HG03196 (cell line): ENCODE measurements around the gene H6PD.

Experiments
- ATAC-seq: cut with Tn5 transposase; IDR thresholded peaks from one replicate; pipeline ENCODE4 v1.9.1; 2021; ENCODE audit not compliant: unreplicated experiment

Gene H6PD

GRCh38 chr1:9207086-9207485 lies 27.5 kb upstream of the H6PD start:
- ATAC-seq = no peak

GRCh38 chr1:9207715-9208114 lies 26.9 kb upstream of the H6PD start:
- ATAC-seq = no peak

DNA sequence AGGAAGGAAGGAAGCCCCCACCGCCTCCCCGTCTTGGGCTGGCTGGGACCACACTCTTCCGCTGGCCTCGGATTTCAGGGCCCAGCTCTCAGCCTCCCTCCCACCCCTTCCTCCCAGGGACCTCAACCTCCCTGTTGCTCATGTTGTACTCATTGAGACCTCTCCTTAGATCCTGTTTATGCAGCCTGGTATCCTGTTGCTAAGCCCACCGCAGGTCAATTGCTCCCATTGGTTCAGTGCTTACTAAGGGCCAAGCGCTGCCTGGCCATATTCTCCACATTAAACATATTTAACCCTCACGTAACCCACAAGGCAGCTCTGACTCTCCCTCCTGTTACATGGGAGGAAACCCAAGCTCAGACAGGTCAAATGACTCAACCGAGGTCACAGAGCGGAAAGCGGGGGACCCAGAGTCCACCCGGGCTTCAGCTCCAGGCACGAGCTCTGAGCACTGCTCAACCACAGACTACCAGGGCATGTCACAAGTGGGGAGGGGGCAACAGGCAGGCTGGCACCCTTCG lies 23.2 kb upstream of the H6PD start:
- ATAC-seq = no peak

- ATAC-seq = no peak
Measured at GRCh38 chr1:9212735-9213134, 21.8 kb upstream of the H6PD start.

DNA sequence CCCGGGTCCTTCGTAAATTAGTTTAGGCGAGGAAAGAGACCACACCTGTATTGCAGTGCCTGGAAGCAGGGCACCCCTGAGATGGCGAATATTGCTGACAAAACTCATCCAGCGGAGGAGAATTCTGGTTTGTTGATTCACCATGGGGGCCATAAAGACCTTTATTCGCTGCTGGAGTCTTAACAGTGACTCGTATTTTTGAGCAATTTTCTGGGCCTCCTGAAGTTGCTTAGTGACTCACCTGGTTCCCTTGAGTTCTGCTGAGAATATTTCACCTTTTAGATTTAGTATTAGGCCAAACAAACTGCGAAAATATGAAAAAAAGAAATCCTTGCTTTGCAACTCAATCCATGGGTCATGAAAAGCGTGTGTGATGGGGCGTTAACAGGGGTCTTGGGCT lies 20.6 kb upstream of the H6PD start:
- no peak for ATAC-seq

DNA sequence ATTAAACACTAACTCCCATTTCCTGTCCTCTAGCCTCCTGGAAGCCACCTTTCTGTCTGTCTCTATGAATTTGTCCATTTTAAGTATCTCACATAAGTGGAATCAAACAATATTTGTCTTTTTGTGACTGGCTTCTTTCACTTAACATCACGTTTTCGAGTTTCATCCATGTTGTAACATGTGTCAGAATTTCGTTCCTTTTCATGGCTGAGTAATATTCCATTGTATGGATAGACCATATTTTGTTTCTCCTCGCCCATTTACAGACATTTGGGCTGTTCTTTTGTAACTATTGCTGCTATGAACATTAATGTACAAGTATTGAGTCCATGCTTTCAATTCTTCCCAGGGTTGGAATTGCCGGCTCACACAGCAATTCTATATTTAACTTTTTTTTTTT lies 15.7 kb upstream of the H6PD start:
- no peak for ATAC-seq

DNA sequence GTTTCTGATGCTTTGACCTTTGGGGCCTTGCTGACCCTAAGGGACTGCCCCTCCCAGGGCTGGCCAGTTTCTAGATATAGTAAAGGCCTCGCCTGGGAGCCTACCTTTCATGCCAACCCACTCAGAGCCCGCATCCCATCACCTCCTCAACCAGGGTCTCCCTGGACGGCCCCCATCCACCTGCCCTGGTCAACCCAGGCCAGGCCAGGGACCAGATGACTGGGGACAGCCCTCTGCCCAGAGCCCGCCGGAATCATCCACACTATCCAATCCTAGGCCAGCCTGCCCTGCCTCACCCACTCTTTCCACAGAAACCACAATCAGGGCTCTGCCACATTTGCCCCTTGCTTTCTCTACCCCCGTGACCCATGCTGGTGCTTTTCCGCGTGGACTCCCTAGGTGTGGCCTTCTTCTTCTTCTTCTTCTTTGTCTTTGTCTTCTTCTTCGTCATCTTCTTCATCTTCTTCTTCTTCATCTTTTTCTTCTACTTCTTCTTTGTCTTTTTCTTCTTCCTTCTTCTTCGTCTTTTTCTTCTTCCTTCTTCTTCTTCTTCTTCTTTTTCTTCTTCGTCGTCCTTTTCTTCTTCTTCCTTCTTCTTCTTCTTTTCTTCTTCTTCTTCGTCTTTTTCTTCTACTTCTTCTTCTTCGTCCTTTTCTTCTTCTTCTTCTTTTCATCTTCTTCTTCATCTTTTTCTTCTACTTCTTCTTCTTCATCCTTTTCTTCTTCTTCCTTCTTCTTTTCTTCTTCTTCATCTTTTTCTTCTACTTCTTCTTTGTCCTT lies 11.5 kb upstream of the H6PD start:
- no peak for ATAC-seq

DNA sequence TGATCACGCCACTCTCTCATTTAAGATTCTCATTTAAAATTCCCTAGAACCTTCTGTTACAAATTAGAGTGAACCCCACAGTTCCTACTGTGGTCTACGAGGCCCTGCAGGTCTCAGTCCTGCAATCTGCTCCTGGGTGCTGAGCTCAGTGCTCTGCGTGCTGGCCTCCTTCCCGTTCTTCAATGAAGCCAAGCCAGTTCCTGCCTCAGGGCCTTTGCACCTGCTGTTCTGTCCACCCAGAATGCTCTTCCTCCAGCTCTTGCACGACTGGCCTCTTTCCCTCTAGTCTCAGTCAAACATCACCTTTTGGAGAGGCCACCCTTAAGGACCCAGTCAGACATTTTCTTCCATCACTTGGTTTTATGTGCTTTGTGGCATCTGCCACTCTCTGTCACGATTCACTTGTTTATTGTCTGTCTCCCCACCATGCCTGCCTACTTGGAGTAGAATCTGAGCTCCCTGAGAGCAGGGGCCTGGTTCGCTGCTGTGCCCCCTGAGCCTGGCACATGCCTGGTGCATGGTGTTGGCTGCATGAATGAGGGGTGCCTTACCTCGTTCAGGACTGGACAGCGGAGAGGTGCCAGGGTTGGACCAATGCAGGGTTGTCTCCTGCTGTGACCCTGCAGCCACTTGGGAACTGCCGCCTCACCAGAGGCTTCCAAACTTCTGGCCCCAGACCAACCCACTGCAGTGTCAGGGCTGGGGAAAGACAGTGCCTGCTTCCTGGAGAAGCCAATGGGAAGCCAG lies 9.7 kb upstream of the H6PD start:
- ATAC-seq = no peak

- no peak for ATAC-seq
Measured at GRCh38 chr1:9225411-9225785, 9.2 kb upstream of the H6PD start.

GRCh38 chr1:9228609-9229008 lies 6.0 kb upstream of the H6PD start:
- ATAC-seq = no peak

DNA sequence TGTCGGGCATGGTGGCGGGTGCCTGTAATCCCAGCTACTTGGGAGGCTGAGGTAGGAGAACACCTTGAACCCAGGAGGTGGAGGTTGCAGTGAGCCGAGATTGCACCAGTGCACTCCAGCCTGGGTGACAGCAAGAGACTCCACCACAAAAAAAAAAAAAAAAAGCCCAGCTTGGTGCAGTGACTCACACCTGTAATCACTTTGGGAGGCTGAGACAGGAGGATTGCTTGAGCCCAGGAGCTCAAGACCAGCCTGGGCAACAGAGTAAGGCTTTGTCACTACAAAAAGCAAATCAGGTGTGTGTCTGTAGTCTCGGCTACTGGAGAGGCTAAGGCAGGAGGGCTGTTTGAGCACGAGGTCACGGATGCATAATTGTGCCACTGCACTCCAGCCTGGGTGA lies 5.0 kb upstream of the H6PD start:
- ATAC-seq = no peak

DNA sequence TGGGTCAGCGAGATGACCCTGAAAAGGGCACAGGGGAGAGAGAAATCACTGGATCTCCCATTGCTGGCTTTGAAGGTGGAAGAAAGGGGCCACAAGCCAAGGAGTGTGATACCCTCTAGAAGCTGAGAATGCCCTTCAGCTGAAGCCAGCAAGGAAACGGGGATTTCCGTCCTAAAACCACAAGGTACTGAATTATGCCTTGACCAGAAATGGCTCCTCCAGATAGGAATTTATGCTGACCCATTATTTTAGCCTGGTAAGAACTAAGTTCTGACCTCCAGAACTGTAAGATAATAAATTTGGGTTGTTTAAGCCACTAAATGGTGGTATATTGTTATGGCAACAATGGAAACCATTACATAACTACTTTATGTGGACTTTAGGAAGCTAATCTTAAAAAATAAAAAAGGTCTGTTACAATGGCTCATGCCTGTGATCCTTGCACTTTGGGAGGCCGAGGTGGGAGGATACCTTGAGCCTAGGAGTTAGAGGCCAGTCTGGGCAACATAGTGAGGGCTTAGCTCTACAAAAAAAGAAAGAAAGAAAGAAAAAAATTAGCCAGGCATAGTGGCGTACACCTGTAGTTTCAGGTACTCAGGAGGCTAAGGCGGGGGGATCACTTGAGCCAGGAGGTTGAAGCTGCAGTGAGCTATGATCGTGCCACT lies 3.6 kb upstream of the H6PD start:
- ATAC-seq = no peak

GRCh38 chr1:9231648-9232332 lies 2.8 kb upstream of the H6PD start:
- no peak for ATAC-seq

GRCh38 chr1:9233241-9233941 lies 1.2 kb upstream of the H6PD start:
- ATAC-seq = no peak

- no peak for ATAC-seq
Measured at GRCh38 chr1:9233942-9234222, 692 bp upstream of the H6PD start.

DNA sequence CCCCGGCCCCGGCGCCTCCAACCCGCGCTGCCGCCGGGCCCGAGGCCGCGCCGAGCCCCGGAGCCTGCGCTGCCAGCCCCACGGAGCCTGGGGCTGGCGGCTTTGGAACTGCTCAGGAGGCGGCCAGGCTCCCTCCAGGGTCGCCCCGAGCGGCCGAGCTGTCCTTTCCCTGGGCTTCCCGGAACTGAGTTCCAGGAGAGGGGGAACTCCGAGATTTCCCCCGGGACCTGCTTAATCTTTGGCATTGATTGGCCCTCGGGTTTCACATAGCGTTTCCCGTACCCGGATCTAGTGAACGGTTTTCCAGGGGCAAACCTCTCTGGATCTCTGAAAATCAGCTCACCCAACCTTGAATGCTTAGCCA lies 504 bp downstream of the H6PD start:
- ATAC-seq = no peak

- no peak for ATAC-seq
Measured at GRCh38 chr1:9235560-9235959, 986 bp downstream of the H6PD start.

DNA sequence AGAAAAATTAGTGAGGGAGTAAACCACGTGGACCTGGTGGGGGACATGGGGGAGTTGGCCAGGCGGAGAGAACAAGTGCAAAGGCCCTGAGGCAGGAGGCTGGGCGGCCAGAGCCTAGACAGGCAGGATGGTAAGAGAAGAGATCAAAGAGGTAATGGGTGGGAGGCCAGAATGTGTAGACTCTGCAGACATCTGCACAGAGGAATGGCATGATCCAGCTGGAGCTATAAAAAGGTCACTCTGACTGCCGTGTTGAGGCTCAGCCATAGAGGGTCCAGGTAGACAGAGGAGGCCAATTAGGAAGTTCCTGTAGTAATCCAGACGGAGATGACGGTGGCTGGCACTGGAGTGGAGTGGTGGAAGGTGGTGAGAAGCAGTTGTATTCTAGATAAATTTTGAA lies 3.6 kb downstream of the H6PD start:
- no peak for ATAC-seq

- no peak for ATAC-seq
Measured at GRCh38 chr1:9238550-9238949, 4.0 kb downstream of the H6PD start.

DNA sequence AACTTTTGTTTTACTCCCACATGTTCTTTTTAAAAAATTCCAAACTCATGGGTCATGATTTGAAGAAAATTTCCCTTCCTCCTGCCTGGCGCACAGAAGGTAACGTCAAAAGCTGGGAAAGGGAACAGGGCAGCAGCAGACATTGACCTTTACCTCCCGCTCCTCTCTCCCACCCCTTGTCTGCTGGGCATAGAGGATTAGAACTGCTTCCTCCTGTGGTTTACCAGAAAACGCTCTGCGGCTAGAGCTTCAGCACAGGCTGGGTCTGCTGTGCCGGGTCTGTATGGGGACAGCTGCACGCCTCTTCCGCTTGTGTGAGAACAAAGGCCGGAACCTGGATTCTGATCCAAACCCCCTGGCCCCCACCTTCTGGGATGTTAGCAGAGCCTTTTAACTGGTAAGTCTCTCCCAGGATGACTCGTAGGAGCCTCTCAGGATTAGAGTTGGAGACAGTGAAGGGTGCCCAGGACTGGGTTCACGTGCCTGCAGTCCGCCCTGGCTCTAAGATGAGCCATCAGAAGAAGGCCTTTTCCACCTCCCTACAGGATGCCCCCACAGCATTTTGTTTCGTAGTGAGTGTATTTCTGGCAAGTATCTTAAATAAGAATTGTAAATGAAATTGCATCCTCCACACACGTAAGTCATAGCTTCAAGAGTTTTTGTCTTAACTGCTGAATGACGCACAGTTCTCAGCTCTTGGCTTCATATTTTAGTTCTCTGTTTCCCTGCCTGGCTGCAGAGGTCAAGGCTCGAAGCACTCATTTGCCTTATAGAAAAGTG lies 5.2 kb downstream of the H6PD start:
- no peak for ATAC-seq
